Astrocyte (in vitro differentiated cells and primary cell): ENCODE measurements around the gene ABCD4. TPM values are rescaled to one million over a fixed set of nuclear protein-coding genes. Genes with fewer than 3 reads are reported as not detected.

ENCODE experiments used
- DNase-seq: peaks from one replicate; pipeline ENCODE4 v3.0.0-alpha.2; 2010; ENCODE audit warnings: low read depth
- FAIRE-seq: peaks from 2 replicates; lab custom pipeline; 2011; peaks lifted over from hg19 to GRCh38; lab: Jason Lieb, UNC
- H2AFZ ChIP-seq: 2 replicates; pipeline ENCODE4 v1.6.0; 2012; ENCODE audit warnings: low read depth, low read length, inconsistent platforms
- H3K27ac ChIP-seq: 2 replicates; pipeline ENCODE4 v1.5.1; 2011; ENCODE audit warnings: low read depth, low read length, inconsistent platforms
- H3K27me3 ChIP-seq: 2 replicates; pipeline ENCODE4 v1.6.0; 2011; ENCODE audit warnings: low read length, inconsistent platforms; ENCODE audit not compliant: insufficient read depth
- H3K36me3 ChIP-seq: 2 replicates; pipeline ENCODE4 v1.5.1; 2011; ENCODE audit warnings: low read length, inconsistent platforms; ENCODE audit not compliant: insufficient read depth
- H3K4me1 ChIP-seq: 2 replicates; pipeline ENCODE4 v1.5.1; 2011; ENCODE audit warnings: low read length, inconsistent platforms; ENCODE audit not compliant: insufficient read depth
- H3K4me2 ChIP-seq: 2 replicates; pipeline ENCODE4 v1.6.0; 2012; ENCODE audit warnings: low read length, inconsistent platforms
- H3K4me3 ChIP-seq: 2 replicates; pipeline ENCODE4 v1.5.1; 2011; ENCODE audit warnings: low read depth, mild to moderate bottlenecking, low read length, inconsistent platforms; ENCODE audit not compliant: insufficient read depth
- H3K79me2 ChIP-seq: 2 replicates; pipeline ENCODE4 v1.6.0; 2012; ENCODE audit warnings: mild to moderate bottlenecking, low read length, inconsistent platforms; ENCODE audit not compliant: insufficient read depth
- H3K9ac ChIP-seq: 2 replicates; pipeline ENCODE4 v1.6.0; 2012; ENCODE audit warnings: mild to moderate bottlenecking, low read length, inconsistent platforms
- H3K9me3 ChIP-seq: 2 replicates; pipeline ENCODE4 v1.5.1; 2012; ENCODE audit warnings: low read depth, mild to moderate bottlenecking, low read length, inconsistent platforms; ENCODE audit not compliant: insufficient read depth
- H4K20me1 ChIP-seq: 2 replicates; pipeline ENCODE4 v1.6.0; 2012; ENCODE audit warnings: low read length, inconsistent platforms; ENCODE audit not compliant: insufficient read depth
- H3K27ac Mint-ChIP-seq: one replicate; pipeline ENCODE4 v1.8.0; 2021; ENCODE audit warnings: mild to moderate bottlenecking, mixed read lengths; ENCODE audit not compliant: unreplicated experiment
- H3K27me3 Mint-ChIP-seq: one replicate; pipeline ENCODE4 v1.8.0; 2021; ENCODE audit warnings: low read depth, mixed read lengths; ENCODE audit not compliant: unreplicated experiment
- H3K36me3 Mint-ChIP-seq: one replicate; pipeline ENCODE4 v1.8.0; 2021; ENCODE audit warnings: low read depth, mixed read lengths; ENCODE audit not compliant: unreplicated experiment
- H3K4me1 Mint-ChIP-seq: one replicate; pipeline ENCODE4 v1.8.0; 2021; ENCODE audit warnings: low read depth, mixed read lengths; ENCODE audit not compliant: unreplicated experiment
- H3K4me3 Mint-ChIP-seq: one replicate; pipeline ENCODE4 v1.8.0; 2021; ENCODE audit warnings: mild to moderate bottlenecking, moderate library complexity, mixed read lengths; ENCODE audit not compliant: unreplicated experiment
- H3K9me3 Mint-ChIP-seq: one replicate; pipeline ENCODE4 v1.8.0; 2021; ENCODE audit warnings: mild to moderate bottlenecking, mixed read lengths; ENCODE audit not compliant: unreplicated experiment
- EZH2 ChIP-seq: IDR thresholded peaks from 2 replicates; pipeline ENCODE4 v1.6.1; 2012; ENCODE audit warnings: mild to moderate bottlenecking, low read length, inconsistent platforms; ENCODE audit not compliant: insufficient read depth
- total RNA-seq: library from RNA; stranded (reverse); gene quantifications from 2 replicates; pipeline ENCODE4 v1.2.1, GENCODE V29; 2021
- TF ChIP-seq, protein P1 (sequence below): IDR thresholded peaks from 2 replicates; pipeline ENCODE4 v1.5.1; 2011; ENCODE audit warnings: low read depth, mild to moderate bottlenecking, inconsistent platforms, low read length, moderate library complexity; ENCODE audit not compliant: insufficient read depth

Gene ABCD4
- total RNA-seq, 1 donor from 2014 or later, result 49.2 TPM

DNA sequence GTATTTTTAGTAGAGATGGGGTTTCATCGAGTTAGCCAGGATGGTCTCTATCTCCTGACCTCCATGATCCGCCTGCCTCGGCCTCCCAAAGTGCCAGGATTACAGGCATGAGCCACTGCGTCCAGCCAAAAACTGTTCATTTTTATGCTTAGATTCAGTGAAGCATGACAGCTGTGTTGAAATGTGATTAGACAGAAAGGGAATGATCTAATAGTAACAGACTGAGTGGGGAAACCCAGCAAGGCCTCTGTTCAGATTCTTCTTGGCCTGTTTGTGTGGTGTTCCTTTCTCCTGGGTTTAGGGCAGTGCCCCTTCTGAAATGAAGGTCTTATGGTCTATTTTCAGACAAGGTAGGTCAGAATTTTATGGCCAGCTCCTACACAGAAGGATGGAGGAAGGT is 11.8 kb upstream of the ABCD4 start:
- Histone ChIP-seq H3K27me3 (no peaks in the 10 kb centered on the region), H3K79me2 (no peaks in the 10 kb centered on the region), H3K36me3 (no peaks in the 10 kb centered on the region), H3K9me3 (no peaks in the 10 kb centered on the region), H3K4me3 (no peak overlapping the region), H3K9ac (no peak overlapping the region), H3K27ac (no peak overlapping the region), H3K4me1 (no peaks in the 10 kb centered on the region), H4K20me1 (no peaks in the 10 kb centered on the region), H2AFZ (no peak overlapping the region), H3K4me2 (no peak overlapping the region)
- Mint-ChIP-seq H3K4me1 (no peaks in the 10 kb centered on the region), H3K4me3 (no peak overlapping the region), H3K27me3 (peaks cover 7% of the 10 kb centered on the region), H3K27ac (no peak overlapping the region), H3K36me3 (peaks cover 2% of the 10 kb centered on the region), H3K9me3 (no peaks in the 10 kb centered on the region)
- no peak for FAIRE-seq
- no peak for DNase-seq
- TF ChIP-seq, protein P1, sequence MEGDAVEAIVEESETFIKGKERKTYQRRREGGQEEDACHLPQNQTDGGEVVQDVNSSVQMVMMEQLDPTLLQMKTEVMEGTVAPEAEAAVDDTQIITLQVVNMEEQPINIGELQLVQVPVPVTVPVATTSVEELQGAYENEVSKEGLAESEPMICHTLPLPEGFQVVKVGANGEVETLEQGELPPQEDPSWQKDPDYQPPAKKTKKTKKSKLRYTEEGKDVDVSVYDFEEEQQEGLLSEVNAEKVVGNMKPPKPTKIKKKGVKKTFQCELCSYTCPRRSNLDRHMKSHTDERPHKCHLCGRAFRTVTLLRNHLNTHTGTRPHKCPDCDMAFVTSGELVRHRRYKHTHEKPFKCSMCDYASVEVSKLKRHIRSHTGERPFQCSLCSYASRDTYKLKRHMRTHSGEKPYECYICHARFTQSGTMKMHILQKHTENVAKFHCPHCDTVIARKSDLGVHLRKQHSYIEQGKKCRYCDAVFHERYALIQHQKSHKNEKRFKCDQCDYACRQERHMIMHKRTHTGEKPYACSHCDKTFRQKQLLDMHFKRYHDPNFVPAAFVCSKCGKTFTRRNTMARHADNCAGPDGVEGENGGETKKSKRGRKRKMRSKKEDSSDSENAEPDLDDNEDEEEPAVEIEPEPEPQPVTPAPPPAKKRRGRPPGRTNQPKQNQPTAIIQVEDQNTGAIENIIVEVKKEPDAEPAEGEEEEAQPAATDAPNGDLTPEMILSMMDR, result no peak
- TF ChIP-seq EZH2, result no peak

DNA sequence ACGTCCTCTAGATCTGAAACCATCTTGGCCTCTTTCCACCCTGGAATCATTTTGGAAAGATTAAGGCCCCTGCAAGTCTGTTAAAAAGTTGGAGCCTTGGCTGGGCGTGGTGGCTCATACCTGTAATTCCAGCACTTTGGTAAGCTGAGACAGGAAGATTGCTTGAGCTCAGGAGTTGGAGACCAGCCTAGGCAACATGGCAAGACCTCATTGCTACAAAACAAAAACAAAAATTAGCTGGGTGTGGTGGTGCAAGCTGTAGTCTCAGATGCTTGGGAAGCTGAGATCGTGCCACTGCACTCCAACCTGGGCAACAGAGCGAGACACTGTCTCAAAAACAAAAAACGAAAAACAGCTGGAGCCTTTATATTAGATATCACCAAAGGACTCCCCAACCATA is 10.9 kb upstream of the ABCD4 start:
- no peak overlapping the region for H3K4me3 ChIP-seq
- Mint-ChIP-seq H3K9me3 (no peaks in the 10 kb centered on the region), H3K27me3 (peaks cover 7% of the 10 kb centered on the region), H3K4me3 (no peak overlapping the region), H3K4me1 (no peaks in the 10 kb centered on the region), H3K27ac (no peak overlapping the region), H3K36me3 (peaks cover 2% of the 10 kb centered on the region)
- H2AFZ ChIP-seq, result no peak overlapping the region
- no peak for TF ChIP-seq EZH2
- TF ChIP-seq, protein P1, result no peak
- no peaks in the 10 kb centered on the region for H4K20me1 ChIP-seq
- FAIRE-seq (no peak), DNase-seq (no peak)
- H3K36me3 ChIP-seq, result no peaks in the 10 kb centered on the region
- H3K79me2 ChIP-seq, result no peaks in the 10 kb centered on the region
- H3K4me1 ChIP-seq, result no peaks in the 10 kb centered on the region
- no peak overlapping the region for H3K27ac ChIP-seq
- H3K9me3 ChIP-seq, result no peaks in the 10 kb centered on the region
- H3K4me2 ChIP-seq, result no peak overlapping the region
- no peak overlapping the region for H3K9ac ChIP-seq
- peaks cover 3% of the 10 kb centered on the region for H3K27me3 ChIP-seq

DNA sequence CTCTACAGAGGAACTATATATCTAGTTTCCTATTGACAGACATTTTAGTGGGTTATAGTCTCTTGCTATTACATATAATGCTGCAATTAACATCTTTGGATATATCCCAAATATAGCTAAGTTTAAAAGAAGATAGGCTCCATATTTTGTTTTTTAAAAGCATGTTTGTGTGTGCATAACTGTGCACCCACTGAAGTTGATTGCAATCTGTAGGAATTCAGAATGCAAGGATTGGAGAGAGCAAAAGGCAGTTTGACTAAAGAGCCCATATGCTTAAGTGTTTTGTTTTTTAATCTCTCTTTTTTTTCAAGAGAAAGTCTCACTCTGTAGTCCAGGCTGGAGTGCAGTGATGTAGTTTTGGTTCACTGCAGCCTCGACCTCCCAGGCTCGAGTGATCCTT is 9.4 kb upstream of the ABCD4 start:
- no peak for FAIRE-seq
- Histone ChIP-seq H2AFZ (no peak overlapping the region), H4K20me1 (no peaks in the 10 kb centered on the region), H3K27ac (no peak overlapping the region), H3K9me3 (no peaks in the 10 kb centered on the region), H3K4me1 (no peaks in the 10 kb centered on the region), H3K9ac (no peak overlapping the region), H3K4me3 (no peak overlapping the region), H3K79me2 (no peaks in the 10 kb centered on the region), H3K27me3 (peaks cover 3% of the 10 kb centered on the region), H3K4me2 (no peak overlapping the region), H3K36me3 (no peaks in the 10 kb centered on the region)
- no peaks in the 10 kb centered on the region for H3K4me1 Mint-ChIP-seq
- H3K9me3 Mint-ChIP-seq, result no peaks in the 10 kb centered on the region
- H3K27ac Mint-ChIP-seq, result no peak overlapping the region
- H3K36me3 Mint-ChIP-seq, result peaks cover 2% of the 10 kb centered on the region
- no peak for DNase-seq
- TF ChIP-seq, protein P1, result no peak
- no peak for TF ChIP-seq EZH2
- H3K4me3 Mint-ChIP-seq, result no peak overlapping the region
- H3K27me3 Mint-ChIP-seq, result peaks cover 7% of the 10 kb centered on the region
